Gastroesophageal sphincter (tissue), 3 donors: Measurements from ENCODE around the gene AP2S1.

Experiments
- CTCF ChIP-seq, 4 experiments: fragments of 200-600 bp in 2 of 4; fragments of 450-650 bp in 2 of 4; sonication (generic) in 1 of 4; IDR thresholded peaks; one replicate each; pipeline ENCODE4 v1.5.1; 2017 to 2019; ENCODE audit warnings: antibody characterized with exemption in 4 of 4, mild to moderate bottlenecking in 2 of 4, moderate library complexity in 2 of 4
- EP300 ChIP-seq: sonication (generic); formaldehyde crosslinking; IDR thresholded peaks from one replicate; pipeline ENCODE4 v1.6.1; 2017; ENCODE audit warnings: antibody characterized with exemption, mild to moderate bottlenecking
- POLR2A ChIP-seq, 2 donors: fragments of 450-650 bp; IDR thresholded peaks; one replicate each; pipeline ENCODE4 v1.6.1; 2017; ENCODE audit warnings: antibody characterized with exemption in 2 of 2, mild to moderate bottlenecking in 2 of 2, moderate library complexity in 1 of 2

- TF ChIP-seq CTCF (IDR thresholded peaks at IDR 0.05) (no peak), POLR2A (IDR thresholded peaks at IDR 0.05) (no peak), EP300 (no peak)
Observed at GRCh38 chr19:46834121-46834520, 16.5 kb downstream of the AP2S1 start.
